ENCODE results near the gene RPL38.
A peak's percentile ranks its signal among the peaks of the same experiment; 100 is the strongest.

Gene RPL38

DNA sequence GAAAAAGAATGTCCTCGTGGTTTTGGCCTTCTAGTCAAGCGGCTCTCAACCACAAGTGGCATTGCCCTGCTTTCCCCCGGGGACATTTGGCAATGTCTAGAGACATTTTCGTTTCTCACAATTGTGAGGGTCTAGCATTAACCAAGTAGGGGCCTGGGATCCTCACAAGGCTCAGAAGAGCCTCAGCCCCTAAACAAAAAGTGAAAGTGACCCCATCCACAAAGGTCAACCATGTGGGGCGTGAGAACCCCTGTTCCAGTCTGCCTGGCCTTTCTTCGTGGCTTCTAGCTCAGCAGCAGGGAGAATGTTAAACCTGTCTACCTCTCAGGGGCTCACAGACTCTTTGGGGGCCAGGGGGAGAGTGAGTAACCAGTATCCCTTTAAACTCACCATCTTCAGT, 4.8 kb upstream of the RPL38 start:
- ChIA-PET POLR2A (no interaction called here), CTCF (interaction anchor here (1.5 to 1.9 kb wide), 2 partner anchors 15 to 23 kb away, joined by 3 to 9 read pairs; no protein-coding TSS in a partner anchor)
- TF ChIP-seq, protein P1, sequence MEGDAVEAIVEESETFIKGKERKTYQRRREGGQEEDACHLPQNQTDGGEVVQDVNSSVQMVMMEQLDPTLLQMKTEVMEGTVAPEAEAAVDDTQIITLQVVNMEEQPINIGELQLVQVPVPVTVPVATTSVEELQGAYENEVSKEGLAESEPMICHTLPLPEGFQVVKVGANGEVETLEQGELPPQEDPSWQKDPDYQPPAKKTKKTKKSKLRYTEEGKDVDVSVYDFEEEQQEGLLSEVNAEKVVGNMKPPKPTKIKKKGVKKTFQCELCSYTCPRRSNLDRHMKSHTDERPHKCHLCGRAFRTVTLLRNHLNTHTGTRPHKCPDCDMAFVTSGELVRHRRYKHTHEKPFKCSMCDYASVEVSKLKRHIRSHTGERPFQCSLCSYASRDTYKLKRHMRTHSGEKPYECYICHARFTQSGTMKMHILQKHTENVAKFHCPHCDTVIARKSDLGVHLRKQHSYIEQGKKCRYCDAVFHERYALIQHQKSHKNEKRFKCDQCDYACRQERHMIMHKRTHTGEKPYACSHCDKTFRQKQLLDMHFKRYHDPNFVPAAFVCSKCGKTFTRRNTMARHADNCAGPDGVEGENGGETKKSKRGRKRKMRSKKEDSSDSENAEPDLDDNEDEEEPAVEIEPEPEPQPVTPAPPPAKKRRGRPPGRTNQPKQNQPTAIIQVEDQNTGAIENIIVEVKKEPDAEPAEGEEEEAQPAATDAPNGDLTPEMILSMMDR (IDR thresholded peaks at IDR 0.05; ENCODE audit: control extremely low read depth, extremely low read depth, low read depth, missing control alignments): no peak
- no peak for DNase-seq (ENCODE audit: extremely low spot score)

DNA sequence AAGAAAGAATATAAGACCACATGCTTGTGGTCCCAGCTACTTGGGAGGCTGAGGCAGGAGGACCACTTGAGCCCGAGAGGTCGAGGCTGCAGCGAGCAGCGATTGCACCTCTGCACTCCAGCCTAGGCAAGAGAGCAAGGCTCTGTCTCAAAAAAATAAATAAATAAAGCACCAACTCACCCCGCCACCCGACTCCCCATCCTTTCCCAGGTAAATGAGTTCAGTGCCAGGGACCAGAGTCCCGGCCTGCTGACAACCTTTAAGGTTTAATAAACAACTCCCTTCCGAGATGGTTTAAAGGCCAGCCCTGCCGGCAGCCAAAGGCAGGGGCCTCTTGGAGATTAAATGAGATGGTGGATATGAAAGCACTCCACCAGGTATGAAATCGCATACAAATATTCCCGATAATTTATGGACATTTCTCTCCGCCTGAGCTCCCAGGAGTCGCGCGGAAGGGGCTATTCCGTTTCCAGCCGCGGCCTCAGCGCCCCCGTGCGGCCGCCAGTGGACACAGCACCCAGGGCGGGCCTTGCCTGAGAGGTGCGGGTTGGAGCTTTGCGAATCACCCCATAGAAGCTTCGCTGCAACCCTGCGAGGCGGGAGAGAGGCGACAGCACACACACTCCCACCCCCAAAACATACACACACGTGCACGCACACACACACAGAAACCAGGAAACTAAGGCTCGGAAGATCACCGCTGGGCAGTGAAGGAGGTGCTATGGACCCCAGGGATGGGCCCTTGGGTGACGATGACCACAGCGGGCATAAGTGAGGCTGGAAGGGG, 4.0 kb upstream of the RPL38 start:
- ChIA-PET POLR2A (interaction anchor here (0.6 kb wide), 1 partner anchor 34 kb away, joined by 3 read pairs; no protein-coding TSS in a partner anchor), CTCF (interaction anchor here (0.7 to 2.2 kb wide), 24 partner anchors 9 to 1643 kb away, joined by 3 to 27 read pairs (median 3); partner anchors contain the start of gene TTYH2)
- DNase-seq (ENCODE audit: extremely low spot score): peak; percentile 82
- TF ChIP-seq, protein P1 (IDR thresholded peaks at IDR 0.05; ENCODE audit: control extremely low read depth, extremely low read depth, low read depth, missing control alignments): peak; percentile 89

DNA sequence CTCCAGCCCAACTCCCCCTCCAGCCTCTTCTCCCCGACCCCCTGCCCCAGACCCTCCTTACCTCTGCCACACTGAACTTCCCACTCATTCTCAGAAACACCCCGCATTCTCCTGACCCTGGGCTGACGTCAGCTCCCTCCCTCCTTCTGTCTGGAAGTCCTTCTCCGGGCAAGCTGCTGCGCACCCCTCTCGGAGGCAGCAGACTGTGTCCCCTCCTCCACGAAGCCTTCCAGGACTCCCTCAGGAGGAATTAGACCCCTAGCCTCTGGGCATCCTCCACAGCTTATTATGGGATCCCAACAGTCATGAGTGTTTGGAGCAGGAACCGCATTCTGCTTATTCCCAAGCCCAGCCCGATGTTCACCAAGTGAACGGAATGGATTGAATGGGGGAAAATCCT, 3.4 kb upstream of the RPL38 start:
- TF ChIP-seq, protein P1 (IDR thresholded peaks at IDR 0.05; ENCODE audit: control extremely low read depth, extremely low read depth, low read depth, missing control alignments): no peak
- POLR2A ChIA-PET: no interaction called here
- CTCF ChIA-PET: interaction anchor here (0.7 to 2.2 kb wide), 22 partner anchors 8 to 1644 kb away, joined by 3 to 27 read pairs (median 4); partner anchors contain the start of gene TTYH2
- DNase-seq (ENCODE audit: extremely low spot score): no peak

DNA sequence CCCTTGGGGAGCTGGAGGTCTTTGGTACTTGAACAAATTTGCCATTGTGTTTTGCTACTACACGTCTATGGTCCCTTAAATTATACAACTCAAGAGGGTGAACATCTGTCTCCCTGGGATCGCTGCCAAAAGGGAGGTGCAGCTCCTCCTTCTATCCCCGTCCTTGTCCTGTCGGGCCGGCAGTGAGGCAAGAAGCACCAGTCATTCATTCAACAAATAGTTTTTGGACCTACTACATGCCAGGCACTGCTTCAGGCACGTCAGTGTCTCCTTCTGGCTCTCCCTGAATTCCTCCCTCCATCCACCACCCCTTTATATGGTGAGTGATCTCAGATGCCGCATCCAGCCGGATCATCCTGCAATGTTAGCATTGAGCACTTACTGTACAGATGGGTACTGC, 2.2 kb upstream of the RPL38 start:
- ChIA-PET CTCF (interaction anchor here (1.7 to 2.2 kb wide), 2 partner anchors 14 to 771 kb away, joined by 6 to 8 read pairs; no protein-coding TSS in a partner anchor), POLR2A (no interaction called here)
- TF ChIP-seq, protein P1 (IDR thresholded peaks at IDR 0.05; ENCODE audit: control extremely low read depth, extremely low read depth, low read depth, missing control alignments): no peak
- no peak for DNase-seq (ENCODE audit: extremely low spot score)

DNA sequence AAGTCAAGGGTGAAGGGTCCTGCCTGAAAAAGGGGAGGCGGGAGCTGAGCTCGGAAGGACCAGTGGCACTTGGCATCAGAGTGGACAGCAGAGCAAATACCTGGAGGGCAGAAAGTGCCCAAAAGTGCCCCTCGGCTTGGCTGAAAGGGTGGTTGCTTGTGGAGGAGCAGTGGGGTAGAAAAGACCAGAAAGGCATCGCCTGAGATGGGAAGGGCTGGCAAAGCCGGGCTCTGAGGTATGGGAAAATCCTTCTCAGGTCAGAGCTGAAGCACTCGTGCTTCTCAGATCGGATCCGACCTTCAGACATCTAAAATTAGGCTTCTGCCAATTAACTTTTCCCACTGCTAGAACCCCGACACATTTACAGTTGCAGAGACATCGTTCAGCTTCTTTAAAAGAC, 1.5 kb upstream of the RPL38 start:
- TF ChIP-seq, protein P1 (IDR thresholded peaks at IDR 0.05; ENCODE audit: control extremely low read depth, extremely low read depth, low read depth, missing control alignments): no peak
- POLR2A ChIA-PET: no interaction called here
- CTCF ChIA-PET: interaction anchor here (0.8 kb wide), 1 partner anchor 9 kb away, joined by 4 read pairs; no protein-coding TSS in a partner anchor
- DNase-seq (ENCODE audit: extremely low spot score): no peak

DNA sequence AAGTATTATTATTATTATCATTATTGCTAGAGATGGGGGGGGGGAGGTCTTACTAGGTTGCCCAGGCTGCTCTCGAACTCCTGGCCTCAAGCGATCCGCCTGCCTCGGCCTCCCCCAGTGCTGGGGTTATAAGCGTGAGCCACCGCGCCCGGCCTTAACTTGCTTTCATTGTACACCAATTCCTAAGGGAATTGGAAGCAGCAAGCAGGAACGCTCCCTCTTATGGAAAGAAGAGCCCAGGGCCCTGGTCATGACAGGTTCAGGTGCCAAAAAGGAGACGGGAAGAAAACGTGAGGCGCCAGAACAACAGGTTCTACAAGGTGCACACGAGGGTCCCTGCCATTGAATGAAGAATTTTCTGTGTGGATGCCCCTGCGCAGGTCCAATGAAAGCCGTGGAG, 540 bp upstream of the RPL38 start:
- TF ChIP-seq, protein P1 (IDR thresholded peaks at IDR 0.05; ENCODE audit: control extremely low read depth, extremely low read depth, low read depth, missing control alignments): peak; percentile 1
- ChIA-PET CTCF (interaction anchor here (0.7 to 1.7 kb wide), 10 partner anchors 8 to 205 kb away, joined by 3 to 13 read pairs (median 4); partner anchors contain the start of gene TTYH2), POLR2A (interaction anchor here (0.6 to 1.0 kb wide), 3 partner anchors 9 to 41 kb away, joined by 3 to 6 read pairs (median 4); partner anchors contain the start of gene TTYH2)
- DNase-seq (ENCODE audit: extremely low spot score): no peak

Data from GM10248 (cell line).